K562 (cell line): ENCODE measurements around the gene COL15A1. TPM values are rescaled to one million over a fixed set of nuclear protein-coding genes. Genes with fewer than 3 reads are reported as not detected.

Experiments
- BACH1 ChIP-seq: fragments of 200-800 bp; sonication (Bioruptor generic); IDR thresholded peaks from 2 replicates; pipeline ENCODE4 v1.6.1; 2016; ENCODE audit warnings: missing genetic modification characterization, missing compliant biosample characterization
- EP400 ChIP-seq: fragments of 450-650 bp; IDR thresholded peaks from 2 replicates; pipeline ENCODE4 v1.6.1; 2017; ENCODE audit warnings: antibody characterized with exemption, mild to moderate bottlenecking, moderate library complexity
- HCFC1 ChIP-seq: IDR thresholded peaks from 2 replicates; pipeline ENCODE4 v1.6.1; 2012; ENCODE audit warnings: low read depth, low read length, improper control_type of control experiment
- KLF6 ChIP-seq: fragments of 250-450 bp; sonication (Bioruptor Pico); IDR thresholded peaks from 2 replicates; pipeline ENCODE4 v1.4.0; 2020; ENCODE audit warnings: mild to moderate bottlenecking, moderate library complexity, borderline replicate concordance
- MEIS2 ChIP-seq: fragments of 450-650 bp; IDR thresholded peaks from 2 replicates; pipeline ENCODE4 v1.6.1; 2014; ENCODE audit warnings: mild to moderate bottlenecking; ENCODE audit not compliant: partially characterized antibody
- NFE2 ChIP-seq: IDR thresholded peaks from 2 replicates; pipeline ENCODE4 v1.6.1; 2014; ENCODE audit warnings: antibody characterized with exemption, low read depth
- NFRKB ChIP-seq: fragments of 450-650 bp; IDR thresholded peaks from 2 replicates; pipeline ENCODE4 v1.6.1; 2016; ENCODE audit warnings: low read depth
- NR2C2 ChIP-seq, 2 experiments: fragments of 200-800 bp in 1 of 2; sonication (Bioruptor generic) in 1 of 2; sonication (generic) in 1 of 2; formaldehyde crosslinking in 1 of 2; IDR thresholded peaks; 2 replicates each; pipeline versions ENCODE4 v1.6.1 to v1.8.0; 2016 to 2022; ENCODE audit warnings: mild to moderate bottlenecking in 1 of 2, missing compliant biosample characterization in 1 of 2, missing genetic modification characterization in 1 of 2, missing genetic modification reagents in 1 of 2
- NR2F6 ChIP-seq: fragments of 450-650 bp; formaldehyde crosslinking; IDR thresholded peaks from 2 replicates; pipeline ENCODE4 v1.4.0; 2020; ENCODE audit warnings: mild to moderate bottlenecking
- NR4A1 ChIP-seq, 2 experiments: fragments of 250-450 bp in 1 of 2; fragments of 450-650 bp in 1 of 2; sonication (Bioruptor Pico) in 1 of 2; IDR thresholded peaks; 2 replicates each; pipeline versions ENCODE4 v1.4.0 to v1.6.1; 2016 to 2020; ENCODE audit warnings: mild to moderate bottlenecking in 2 of 2, missing compliant biosample characterization in 1 of 2, missing genetic modification characterization in 1 of 2, moderate library complexity in 1 of 2
- ZNF263 ChIP-seq: sonication (generic); formaldehyde crosslinking; IDR thresholded peaks from 2 replicates; pipeline ENCODE4 v1.8.0; 2022; ENCODE audit warnings: mild to moderate bottlenecking, missing genetic modification reagents, borderline replicate concordance
- polyA plus RNA-seq, 8 experiments: library from polyadenylated mRNA; depleted of rRNA in 4 of 8; stranded (reverse) in 5 of 8; unstranded in 3 of 8; fragments of >200 nt; fragmentation: Nextera tagmentation in 2 of 8; fragmentation: Illumina TruSeq in 1 of 8; extraction: Ambion mirVana in 2 of 8; extraction: Trizol in 1 of 8; gene quantifications; 2 replicates each; pipeline versions ENCODE4 v1.2.1 to v1.2.3, GENCODE V29; 2011 to 2014; ENCODE audit warnings: inconsistent platforms in 1 of 8, missing spikeins in 1 of 8
- total RNA-seq, 7 experiments: library from RNA; depleted of rRNA in 6 of 7; stranded (reverse); fragments of >200 nt in 6 of 7; fragmentation: Illumina TruSeq in 2 of 7; extraction: Trizol in 2 of 7; gene quantifications; 2 replicates each; pipeline versions ENCODE4 v1.2.1 to v1.2.3, GENCODE V29; 2011 to 2021; ENCODE audit warnings: low replicate concordance in 1 of 7
- TF ChIP-seq, protein P1 (sequence below): fragments of 250-450 bp; sonication (Bioruptor Pico); IDR thresholded peaks from 2 replicates; pipeline ENCODE4 v1.4.0; 2020; ENCODE audit warnings: mild to moderate bottlenecking, moderate library complexity, borderline replicate concordance
- TF ChIP-seq, protein P2 (sequence below): fragments of 250-450 bp; sonication (Bioruptor Pico); IDR thresholded peaks from 2 replicates; pipeline ENCODE4 v1.5.0; 2021; ENCODE audit warnings: mild to moderate bottlenecking, borderline replicate concordance
- TF ChIP-seq, protein P3 (sequence below): fragments of 450-650 bp; IDR thresholded peaks from 2 replicates; pipeline ENCODE4 v1.6.1; 2018; ENCODE audit not compliant: partially characterized antibody
- TF ChIP-seq, protein P4 (sequence below): fragments of 250-450 bp; sonication (Bioruptor Pico); IDR thresholded peaks from 2 replicates; pipeline ENCODE4 v1.4.0; 2020; ENCODE audit warnings: mild to moderate bottlenecking, moderate library complexity

COL15A1 gene
- total and polyA plus RNA-seq, 9 of the 15 experiments (the other 6 are each of a cell fraction or from before 2014, with no cell fraction given) = 0.46 to 5.1 (median 2.6) TPM

DNA sequence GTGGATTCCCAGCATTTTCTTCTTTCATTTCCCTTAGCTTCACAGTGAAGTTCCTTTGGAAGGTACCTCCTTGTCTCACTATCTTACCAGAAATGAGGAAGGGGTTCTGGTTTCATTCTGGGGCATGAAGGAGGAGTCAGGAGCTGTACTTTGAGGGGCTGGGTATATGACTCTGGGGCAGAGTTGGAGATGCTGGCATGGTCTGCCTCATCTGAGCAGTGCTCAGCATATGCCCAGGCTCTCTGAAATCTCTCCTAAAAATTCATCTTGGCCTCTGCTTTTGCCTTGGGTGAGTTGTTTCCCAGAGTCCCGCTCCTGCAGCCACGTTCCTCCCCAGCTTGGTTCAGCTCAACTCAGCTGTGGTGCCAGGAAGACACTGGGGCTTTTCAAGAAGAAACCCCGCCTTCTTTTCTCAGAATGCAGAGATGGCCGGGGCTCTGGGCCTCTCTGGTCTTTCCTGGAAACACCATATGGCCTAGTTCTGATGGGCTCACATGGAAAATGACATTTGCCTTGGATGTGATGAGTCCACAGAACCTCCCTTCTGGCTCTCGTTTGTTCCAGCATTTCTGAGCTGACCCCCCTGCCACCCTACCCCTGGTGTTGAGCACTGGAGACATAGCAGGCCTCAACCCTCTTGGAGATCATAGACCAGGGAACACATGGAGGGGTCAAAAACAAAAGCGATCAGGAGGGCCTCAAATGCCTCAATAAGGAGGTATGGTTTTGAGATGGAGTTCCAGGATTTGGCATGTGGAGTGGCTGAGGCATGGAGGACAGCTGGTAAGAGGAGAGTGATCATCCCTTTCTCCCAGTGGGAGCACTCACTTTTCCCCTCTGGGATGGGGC, 149.2 kb downstream of the COL15A1 start (continued):
- TF ChIP-seq, protein P1, sequence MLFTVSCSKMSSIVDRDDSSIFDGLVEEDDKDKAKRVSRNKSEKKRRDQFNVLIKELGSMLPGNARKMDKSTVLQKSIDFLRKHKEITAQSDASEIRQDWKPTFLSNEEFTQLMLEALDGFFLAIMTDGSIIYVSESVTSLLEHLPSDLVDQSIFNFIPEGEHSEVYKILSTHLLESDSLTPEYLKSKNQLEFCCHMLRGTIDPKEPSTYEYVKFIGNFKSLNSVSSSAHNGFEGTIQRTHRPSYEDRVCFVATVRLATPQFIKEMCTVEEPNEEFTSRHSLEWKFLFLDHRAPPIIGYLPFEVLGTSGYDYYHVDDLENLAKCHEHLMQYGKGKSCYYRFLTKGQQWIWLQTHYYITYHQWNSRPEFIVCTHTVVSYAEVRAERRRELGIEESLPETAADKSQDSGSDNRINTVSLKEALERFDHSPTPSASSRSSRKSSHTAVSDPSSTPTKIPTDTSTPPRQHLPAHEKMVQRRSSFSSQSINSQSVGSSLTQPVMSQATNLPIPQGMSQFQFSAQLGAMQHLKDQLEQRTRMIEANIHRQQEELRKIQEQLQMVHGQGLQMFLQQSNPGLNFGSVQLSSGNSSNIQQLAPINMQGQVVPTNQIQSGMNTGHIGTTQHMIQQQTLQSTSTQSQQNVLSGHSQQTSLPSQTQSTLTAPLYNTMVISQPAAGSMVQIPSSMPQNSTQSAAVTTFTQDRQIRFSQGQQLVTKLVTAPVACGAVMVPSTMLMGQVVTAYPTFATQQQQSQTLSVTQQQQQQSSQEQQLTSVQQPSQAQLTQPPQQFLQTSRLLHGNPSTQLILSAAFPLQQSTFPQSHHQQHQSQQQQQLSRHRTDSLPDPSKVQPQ = no peak
- TF ChIP-seq BACH1 (tag) (peak; percentile 35; the same call in 1 of the 2 replicates), NR2F6 (CRISPR knock-in tag) (no peak), NR2C2 (CRISPR knock-in tag; IDR thresholded peaks at IDR 0.05) (no peak), NR2C2 (tag; IDR thresholded peaks at IDR 0.05) (peak; percentile 31; the same call in 1 of the 2 replicates), NFE2 (no peak), EP400 (peak; percentile 38; the same call in 1 of the 2 replicates), ZNF263 (peak; percentile 88), KLF6 (no peak; the same call in 1 of the 2 replicates), MEIS2 (no peak), NR4A1 (CRISPR knock-in tag; IDR thresholded peaks at IDR 0.05) (no peak), NR4A1 (tag; IDR thresholded peaks at IDR 0.05) (peak; percentile 52; the same call in 1 of the 2 replicates), HCFC1 (no peak), NFRKB (peak; percentile 62)
- TF ChIP-seq, protein P2, sequence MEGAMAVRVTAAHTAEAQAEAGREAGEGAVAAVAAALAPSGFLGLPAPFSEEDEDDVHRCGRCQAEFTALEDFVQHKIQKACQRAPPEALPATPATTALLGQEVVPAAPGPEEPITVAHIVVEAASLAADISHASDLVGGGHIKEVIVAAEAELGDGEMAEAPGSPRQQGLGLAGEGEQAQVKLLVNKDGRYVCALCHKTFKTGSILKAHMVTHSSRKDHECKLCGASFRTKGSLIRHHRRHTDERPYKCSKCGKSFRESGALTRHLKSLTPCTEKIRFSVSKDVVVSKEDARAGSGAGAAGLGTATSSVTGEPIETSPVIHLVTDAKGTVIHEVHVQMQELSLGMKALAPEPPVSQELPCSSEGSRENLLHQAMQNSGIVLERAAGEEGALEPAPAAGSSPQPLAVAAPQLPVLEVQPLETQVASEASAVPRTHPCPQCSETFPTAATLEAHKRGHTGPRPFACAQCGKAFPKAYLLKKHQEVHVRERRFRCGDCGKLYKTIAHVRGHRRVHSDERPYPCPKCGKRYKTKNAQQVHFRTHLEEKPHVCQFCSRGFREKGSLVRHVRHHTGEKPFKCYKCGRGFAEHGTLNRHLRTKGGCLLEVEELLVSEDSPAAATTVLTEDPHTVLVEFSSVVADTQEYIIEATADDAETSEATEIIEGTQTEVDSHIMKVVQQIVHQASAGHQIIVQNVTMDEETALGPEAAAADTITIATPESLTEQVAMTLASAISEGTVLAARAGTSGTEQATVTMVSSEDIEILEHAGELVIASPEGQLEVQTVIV (CRISPR knock-in tag) = no peak
- TF ChIP-seq, protein P3, sequence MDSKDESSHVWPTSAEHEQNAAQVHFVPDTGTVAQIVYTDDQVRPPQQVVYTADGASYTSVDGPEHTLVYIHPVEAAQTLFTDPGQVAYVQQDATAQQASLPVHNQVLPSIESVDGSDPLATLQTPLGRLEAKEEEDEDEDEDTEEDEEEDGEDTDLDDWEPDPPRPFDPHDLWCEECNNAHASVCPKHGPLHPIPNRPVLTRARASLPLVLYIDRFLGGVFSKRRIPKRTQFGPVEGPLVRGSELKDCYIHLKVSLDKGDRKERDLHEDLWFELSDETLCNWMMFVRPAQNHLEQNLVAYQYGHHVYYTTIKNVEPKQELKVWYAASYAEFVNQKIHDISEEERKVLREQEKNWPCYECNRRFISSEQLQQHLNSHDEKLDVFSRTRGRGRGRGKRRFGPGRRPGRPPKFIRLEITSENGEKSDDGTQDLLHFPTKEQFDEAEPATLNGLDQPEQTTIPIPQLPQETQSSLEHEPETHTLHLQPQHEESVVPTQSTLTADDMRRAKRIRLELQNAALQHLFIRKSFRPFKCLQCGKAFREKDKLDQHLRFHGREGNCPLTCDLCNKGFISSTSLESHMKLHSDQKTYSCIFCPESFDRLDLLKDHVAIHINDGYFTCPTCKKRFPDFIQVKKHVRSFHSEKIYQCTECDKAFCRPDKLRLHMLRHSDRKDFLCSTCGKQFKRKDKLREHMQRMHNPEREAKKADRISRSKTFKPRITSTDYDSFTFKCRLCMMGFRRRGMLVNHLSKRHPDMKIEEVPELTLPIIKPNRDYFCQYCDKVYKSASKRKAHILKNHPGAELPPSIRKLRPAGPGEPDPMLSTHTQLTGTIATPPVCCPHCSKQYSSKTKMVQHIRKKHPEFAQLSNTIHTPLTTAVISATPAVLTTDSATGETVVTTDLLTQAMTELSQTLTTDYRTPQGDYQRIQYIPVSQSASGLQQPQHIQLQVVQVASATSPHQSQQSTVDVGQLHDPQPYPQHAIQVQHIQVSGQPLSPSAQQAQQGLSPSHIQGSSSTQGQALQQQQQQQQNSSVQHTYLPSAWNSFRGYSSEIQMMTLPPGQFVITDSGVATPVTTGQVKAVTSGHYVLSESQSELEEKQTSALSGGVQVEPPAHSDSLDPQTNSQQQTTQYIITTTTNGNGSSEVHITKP = no peak
- TF ChIP-seq, protein P4, sequence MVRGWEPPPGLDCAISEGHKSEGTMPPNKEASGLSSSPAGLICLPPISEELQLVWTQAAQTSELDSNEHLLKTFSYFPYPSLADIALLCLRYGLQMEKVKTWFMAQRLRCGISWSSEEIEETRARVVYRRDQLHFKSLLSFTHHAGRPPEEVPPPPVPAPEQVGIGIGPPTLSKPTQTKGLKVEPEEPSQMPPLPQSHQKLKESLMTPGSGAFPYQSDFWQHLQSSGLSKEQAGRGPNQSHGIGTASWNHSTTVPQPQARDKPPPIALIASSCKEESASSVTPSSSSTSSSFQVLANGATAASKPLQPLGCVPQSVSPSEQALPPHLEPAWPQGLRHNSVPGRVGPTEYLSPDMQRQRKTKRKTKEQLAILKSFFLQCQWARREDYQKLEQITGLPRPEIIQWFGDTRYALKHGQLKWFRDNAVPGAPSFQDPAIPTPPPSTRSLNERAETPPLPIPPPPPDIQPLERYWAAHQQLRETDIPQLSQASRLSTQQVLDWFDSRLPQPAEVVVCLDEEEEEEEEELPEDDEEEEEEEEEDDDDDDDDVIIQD = no peak
